K562 (cell line): ENCODE measurements around the gene MECP2. TPM values are rescaled to one million over a fixed set of nuclear protein-coding genes. Genes with fewer than 3 reads are reported as not detected.

ENCODE experiments used
- BRD4 ChIP-seq: fragments of 200-600 bp; sonication (generic); IDR thresholded peaks from 2 replicates; pipeline ENCODE4 v1.6.1; 2017; ENCODE audit warnings: inconsistent platforms
- CEBPB ChIP-seq: fragments of 450-650 bp; IDR thresholded peaks from 2 replicates; pipeline ENCODE4 v1.6.1; 2016; ENCODE audit warnings: missing genetic modification characterization, missing compliant biosample characterization
- EGR1 ChIP-seq: fragments of 450-650 bp; conservative IDR thresholded peaks from 2 replicates; pipeline ENCODE4 v1.6.1; 2017; ENCODE audit warnings: mild to moderate bottlenecking
- EP400 ChIP-seq: fragments of 450-650 bp; IDR thresholded peaks from 2 replicates; pipeline ENCODE4 v1.6.1; 2017; ENCODE audit warnings: antibody characterized with exemption, mild to moderate bottlenecking, moderate library complexity
- ETV5 ChIP-seq: sonication (generic); formaldehyde crosslinking; IDR thresholded peaks from 2 replicates; pipeline ENCODE4 v1.4.0; 2020; ENCODE audit warnings: low read depth, mild to moderate bottlenecking, missing genetic modification reagents
- KDM5B ChIP-seq: fragments of 200-600 bp; sonication (generic); IDR thresholded peaks from 2 replicates; pipeline ENCODE4 v1.6.1; 2012; ENCODE audit warnings: low read depth, mild to moderate bottlenecking, moderate library complexity, low read length, control low read depth, inconsistent platforms; ENCODE audit not compliant: insufficient replicate concordance
- NFIC ChIP-seq: fragments of 450-650 bp; IDR thresholded peaks from 2 replicates; pipeline ENCODE4 v1.6.1; 2017; ENCODE audit warnings: mild to moderate bottlenecking, inconsistent platforms
- POLR2A ChIP-seq: fragments of 450-650 bp; conservative IDR thresholded peaks from 2 replicates; pipeline ENCODE4 v1.6.1; 2016
- PTBP1 ChIP-seq: fragments of 200-400 bp; formaldehyde crosslinking; IDR thresholded peaks from 2 replicates; pipeline ENCODE4 v1.6.1; 2017; ENCODE audit warnings: low read depth, low read length
- SP1 ChIP-seq: sonication (generic); formaldehyde crosslinking; IDR thresholded peaks from 2 replicates; pipeline ENCODE4 v1.8.1; 2022; ENCODE audit warnings: mild to moderate bottlenecking, missing genetic modification reagents
- SUPT5H ChIP-seq: fragments of 450-650 bp; IDR thresholded peaks from 2 replicates; pipeline ENCODE4 v1.6.1; 2016
- U2AF1 ChIP-seq: fragments of 200-400 bp; formaldehyde crosslinking; optimal IDR thresholded peaks from 2 replicates; pipeline ENCODE3; 2017; ENCODE audit warnings: mild to moderate bottlenecking, low read depth, low read length, moderate library complexity
- ZBTB7A ChIP-seq: IDR thresholded peaks from 2 replicates; pipeline ENCODE4 v1.6.1; 2011; ENCODE audit warnings: low read depth, mild to moderate bottlenecking, low read length, moderate library complexity, borderline replicate concordance; ENCODE audit not compliant: control insufficient read depth
- ZFP30 ChIP-seq: fragments of 250-450 bp; sonication (Bioruptor Pico); IDR thresholded peaks from 2 replicates; pipeline ENCODE4 v1.8.0; 2022; ENCODE audit warnings: moderate library complexity, mild to moderate bottlenecking, inconsistent platforms, borderline replicate concordance
- polyA plus RNA-seq, 8 experiments: library from polyadenylated mRNA; depleted of rRNA in 4 of 8; stranded (reverse) in 5 of 8; unstranded in 3 of 8; fragments of >200 nt; fragmentation: Nextera tagmentation in 2 of 8; fragmentation: Illumina TruSeq in 1 of 8; extraction: Ambion mirVana in 2 of 8; extraction: Trizol in 1 of 8; gene quantifications; 2 replicates each; pipeline versions ENCODE4 v1.2.1 to v1.2.3, GENCODE V29; 2011 to 2014; ENCODE audit warnings: inconsistent platforms in 1 of 8, missing spikeins in 1 of 8
- total RNA-seq, 7 experiments: library from RNA; depleted of rRNA in 6 of 7; stranded (reverse); fragments of >200 nt in 6 of 7; fragmentation: Illumina TruSeq in 2 of 7; extraction: Trizol in 2 of 7; gene quantifications; 2 replicates each; pipeline versions ENCODE4 v1.2.1 to v1.2.3, GENCODE V29; 2011 to 2021; ENCODE audit warnings: low replicate concordance in 1 of 7
- TF ChIP-seq, protein P1 (sequence below): fragments of 250-450 bp; sonication (Bioruptor Pico); IDR thresholded peaks from 2 replicates; pipeline ENCODE4 v1.5.0; 2021; ENCODE audit warnings: mild to moderate bottlenecking, moderate library complexity
- TF ChIP-seq, protein P2 (sequence below): sonication (generic); formaldehyde crosslinking; IDR thresholded peaks from 2 replicates; pipeline ENCODE4 v1.8.0; 2022; ENCODE audit warnings: mild to moderate bottlenecking, missing genetic modification reagents
- TF ChIP-seq, protein P3 (sequence below): sonication (generic); formaldehyde crosslinking; IDR thresholded peaks from 2 replicates; pipeline ENCODE4 v1.8.0; 2022; ENCODE audit warnings: mild to moderate bottlenecking, missing genetic modification reagents

The MECP2 gene
- total and polyA plus RNA-seq, 9 of the 15 experiments (the other 6 are each of a cell fraction or from before 2014, with no cell fraction given) = 2.1 to 50.9 (median 30.5) TPM

- TF ChIP-seq, protein P1, sequence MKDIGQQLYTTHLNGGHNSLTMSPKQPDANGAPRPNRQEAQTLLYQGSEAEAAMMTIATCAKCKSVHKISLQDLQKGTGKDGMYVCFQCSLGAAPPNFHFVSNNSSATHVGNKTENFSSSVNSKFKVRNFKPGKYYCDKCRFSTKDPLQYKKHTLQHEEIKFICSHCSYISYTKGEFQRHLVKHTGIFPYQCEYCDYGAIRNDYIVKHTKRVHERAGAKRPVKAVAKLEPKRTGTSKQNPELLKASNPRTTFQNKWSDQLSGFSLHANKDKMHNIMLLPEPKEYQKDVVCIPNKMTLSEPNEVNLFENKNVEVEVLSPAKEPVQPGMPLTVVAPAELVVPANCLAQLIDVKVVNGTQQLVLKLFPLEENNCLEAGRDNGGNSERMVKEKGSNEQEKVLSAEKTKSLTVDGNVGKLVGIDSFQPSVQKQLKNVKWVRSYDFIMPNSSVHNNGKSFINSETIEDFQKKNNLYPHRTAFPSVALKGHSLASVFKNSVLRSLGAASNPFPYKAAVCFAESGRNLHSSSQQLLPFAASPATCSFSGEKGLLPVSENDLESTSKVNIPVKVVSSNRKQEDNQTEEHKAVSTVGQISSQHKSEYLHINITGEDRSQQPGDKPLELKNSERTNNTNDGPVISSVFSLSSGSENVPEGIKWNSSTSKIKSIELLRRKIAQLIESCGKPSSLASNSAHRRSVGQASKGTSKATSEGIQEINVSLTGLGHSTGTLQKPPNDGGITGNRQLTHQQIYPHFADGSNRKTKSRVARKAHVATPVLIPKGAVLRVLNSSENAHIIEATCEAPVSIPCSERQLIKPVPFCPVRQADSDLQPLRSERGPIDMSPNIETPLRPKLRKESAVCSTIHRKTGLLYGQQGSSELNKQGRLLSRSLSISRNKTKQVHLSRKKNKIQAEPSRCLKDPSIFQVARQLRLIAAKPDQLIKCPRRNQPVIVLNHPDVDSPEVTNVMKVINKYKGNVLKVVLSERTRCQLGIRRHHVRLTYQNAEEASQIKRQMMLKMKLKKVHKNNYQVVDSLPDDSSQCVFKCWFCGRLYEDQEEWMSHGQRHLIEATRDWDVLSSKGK (CRISPR knock-in tag) = no peak
- peak; percentile 44; the same call in 1 of the 2 replicates for TF ChIP-seq SUPT5H
- TF ChIP-seq, protein P2, sequence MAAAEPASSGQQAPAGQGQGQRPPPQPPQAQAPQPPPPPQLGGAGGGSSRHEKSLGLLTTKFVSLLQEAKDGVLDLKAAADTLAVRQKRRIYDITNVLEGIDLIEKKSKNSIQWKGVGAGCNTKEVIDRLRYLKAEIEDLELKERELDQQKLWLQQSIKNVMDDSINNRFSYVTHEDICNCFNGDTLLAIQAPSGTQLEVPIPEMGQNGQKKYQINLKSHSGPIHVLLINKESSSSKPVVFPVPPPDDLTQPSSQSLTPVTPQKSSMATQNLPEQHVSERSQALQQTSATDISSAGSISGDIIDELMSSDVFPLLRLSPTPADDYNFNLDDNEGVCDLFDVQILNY (CRISPR knock-in tag) = no peak
- TF ChIP-seq U2AF1 = no peak
- 0 out of 2 replicates have a peak, but pooled peaks have one; percentile 40 for TF ChIP-seq NFIC
- no peak for TF ChIP-seq EGR1
- TF ChIP-seq POLR2A = peak; percentile 67
- TF ChIP-seq PTBP1 = no peak
- TF ChIP-seq ZFP30 (CRISPR knock-in tag) = no peak
- TF ChIP-seq ZBTB7A = 0 out of 2 replicates have a peak, but pooled peaks have one; percentile 24
- TF ChIP-seq KDM5B = peak; percentile 55
- 0 out of 2 replicates have a peak, but pooled peaks have one; percentile 44 for TF ChIP-seq BRD4
- peak; percentile 55; the same call in 1 of the 2 replicates for TF ChIP-seq EP400
- TF ChIP-seq SP1 (CRISPR knock-in tag) = 0 out of 2 replicates have a peak, but pooled peaks have one; percentile 35
- TF ChIP-seq, protein P3, sequence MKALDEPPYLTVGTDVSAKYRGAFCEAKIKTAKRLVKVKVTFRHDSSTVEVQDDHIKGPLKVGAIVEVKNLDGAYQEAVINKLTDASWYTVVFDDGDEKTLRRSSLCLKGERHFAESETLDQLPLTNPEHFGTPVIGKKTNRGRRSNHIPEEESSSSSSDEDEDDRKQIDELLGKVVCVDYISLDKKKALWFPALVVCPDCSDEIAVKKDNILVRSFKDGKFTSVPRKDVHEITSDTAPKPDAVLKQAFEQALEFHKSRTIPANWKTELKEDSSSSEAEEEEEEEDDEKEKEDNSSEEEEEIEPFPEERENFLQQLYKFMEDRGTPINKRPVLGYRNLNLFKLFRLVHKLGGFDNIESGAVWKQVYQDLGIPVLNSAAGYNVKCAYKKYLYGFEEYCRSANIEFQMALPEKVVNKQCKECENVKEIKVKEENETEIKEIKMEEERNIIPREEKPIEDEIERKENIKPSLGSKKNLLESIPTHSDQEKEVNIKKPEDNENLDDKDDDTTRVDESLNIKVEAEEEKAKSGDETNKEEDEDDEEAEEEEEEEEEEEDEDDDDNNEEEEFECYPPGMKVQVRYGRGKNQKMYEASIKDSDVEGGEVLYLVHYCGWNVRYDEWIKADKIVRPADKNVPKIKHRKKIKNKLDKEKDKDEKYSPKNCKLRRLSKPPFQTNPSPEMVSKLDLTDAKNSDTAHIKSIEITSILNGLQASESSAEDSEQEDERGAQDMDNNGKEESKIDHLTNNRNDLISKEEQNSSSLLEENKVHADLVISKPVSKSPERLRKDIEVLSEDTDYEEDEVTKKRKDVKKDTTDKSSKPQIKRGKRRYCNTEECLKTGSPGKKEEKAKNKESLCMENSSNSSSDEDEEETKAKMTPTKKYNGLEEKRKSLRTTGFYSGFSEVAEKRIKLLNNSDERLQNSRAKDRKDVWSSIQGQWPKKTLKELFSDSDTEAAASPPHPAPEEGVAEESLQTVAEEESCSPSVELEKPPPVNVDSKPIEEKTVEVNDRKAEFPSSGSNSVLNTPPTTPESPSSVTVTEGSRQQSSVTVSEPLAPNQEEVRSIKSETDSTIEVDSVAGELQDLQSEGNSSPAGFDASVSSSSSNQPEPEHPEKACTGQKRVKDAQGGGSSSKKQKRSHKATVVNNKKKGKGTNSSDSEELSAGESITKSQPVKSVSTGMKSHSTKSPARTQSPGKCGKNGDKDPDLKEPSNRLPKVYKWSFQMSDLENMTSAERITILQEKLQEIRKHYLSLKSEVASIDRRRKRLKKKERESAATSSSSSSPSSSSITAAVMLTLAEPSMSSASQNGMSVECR (CRISPR knock-in tag) = 0 out of 2 replicates have a peak, but pooled peaks have one; percentile 37
- no peak for TF ChIP-seq ETV5 (CRISPR knock-in tag)
- TF ChIP-seq CEBPB = no peak
These were observed 124.2 kb downstream of the MECP2 start (continued) for GRCh38 chrX:153973127-153974002.
